ENCODE data around the gene ASF1A. TPM values are rescaled to one million over a fixed set of nuclear protein-coding genes. Genes with fewer than 3 reads are reported as not detected.

The ASF1A gene
- total and polyA plus RNA-seq, 9 of the 15 experiments (the other 6 are each of a cell fraction or from before 2014, with no cell fraction given) = 31.5 to 45.3 (median 34.8) TPM

DNA sequence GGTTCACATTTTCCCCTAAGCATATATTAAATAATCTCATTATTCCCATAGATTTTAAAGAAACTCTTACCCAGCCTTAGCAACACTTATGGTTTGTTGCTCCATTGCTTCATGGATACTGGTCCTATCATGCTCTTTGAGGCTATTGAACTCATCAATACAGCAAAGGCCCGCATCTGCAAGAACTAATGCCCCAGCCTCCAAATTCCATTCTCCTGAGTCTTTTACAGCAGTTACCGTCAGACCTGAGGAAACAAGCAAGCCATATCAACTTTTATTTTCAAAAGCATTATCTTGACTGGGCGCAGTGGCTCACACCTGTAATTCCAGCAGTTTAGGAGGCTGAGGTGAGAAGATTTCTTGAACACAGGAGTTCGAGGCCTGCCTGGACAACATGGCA is 37.7 kb upstream of the ASF1A start (continued):
- TF ChIP-seq, protein P1, sequence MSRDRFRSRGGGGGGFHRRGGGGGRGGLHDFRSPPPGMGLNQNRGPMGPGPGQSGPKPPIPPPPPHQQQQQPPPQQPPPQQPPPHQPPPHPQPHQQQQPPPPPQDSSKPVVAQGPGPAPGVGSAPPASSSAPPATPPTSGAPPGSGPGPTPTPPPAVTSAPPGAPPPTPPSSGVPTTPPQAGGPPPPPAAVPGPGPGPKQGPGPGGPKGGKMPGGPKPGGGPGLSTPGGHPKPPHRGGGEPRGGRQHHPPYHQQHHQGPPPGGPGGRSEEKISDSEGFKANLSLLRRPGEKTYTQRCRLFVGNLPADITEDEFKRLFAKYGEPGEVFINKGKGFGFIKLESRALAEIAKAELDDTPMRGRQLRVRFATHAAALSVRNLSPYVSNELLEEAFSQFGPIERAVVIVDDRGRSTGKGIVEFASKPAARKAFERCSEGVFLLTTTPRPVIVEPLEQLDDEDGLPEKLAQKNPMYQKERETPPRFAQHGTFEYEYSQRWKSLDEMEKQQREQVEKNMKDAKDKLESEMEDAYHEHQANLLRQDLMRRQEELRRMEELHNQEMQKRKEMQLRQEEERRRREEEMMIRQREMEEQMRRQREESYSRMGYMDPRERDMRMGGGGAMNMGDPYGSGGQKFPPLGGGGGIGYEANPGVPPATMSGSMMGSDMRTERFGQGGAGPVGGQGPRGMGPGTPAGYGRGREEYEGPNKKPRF (IDR thresholded peaks at IDR 0.05; ENCODE audit: low read depth, low read length) = no peak
- no peak for TF ChIP-seq RCOR1 (IDR thresholded peaks at IDR 0.05; ENCODE audit: borderline replicate concordance in 1 of 2, low read depth in 2 of 2, low read length in 2 of 2)
- no peak for TF ChIP-seq ZNF407 (IDR thresholded peaks at IDR 0.05; ENCODE audit: low read depth)
- TF ChIP-seq SIRT6 (IDR thresholded peaks at IDR 0.05; ENCODE audit: low read depth, low read length) = no peak
